SK-N-SH treated with all-trans-retinoic acid at 6 μM for 48 hours (cell line): ENCODE results near the gene AGT.

Experiments used
- ATAC-seq: fragments of 200-7000 bp; cut with Tn5 transposase; 3 replicates; pipeline ENCODE4 v1.9.1; 2020; ENCODE audit warnings: mild to moderate bottlenecking, moderate library complexity
- ARNTL ChIP-seq: fragments of 450-650 bp; formaldehyde crosslinking; IDR thresholded peaks from 2 replicates; pipeline ENCODE4 v1.5.0; 2020; ENCODE audit warnings: low read depth, mild to moderate bottlenecking, moderate library complexity, borderline replicate concordance
- CSDC2 ChIP-seq: fragments of 250-450 bp; sonication (Bioruptor Pico); IDR thresholded peaks from 2 replicates; pipeline ENCODE4 v1.5.0; 2020; ENCODE audit warnings: mild to moderate bottlenecking, moderate library complexity
- ESRRG ChIP-seq: fragments of 250-450 bp; sonication (Bioruptor Pico); IDR thresholded peaks from 2 replicates; pipeline ENCODE4 v1.6.1; 2021; ENCODE audit warnings: mild to moderate bottlenecking
- GLIS3 ChIP-seq: fragments of 250-450 bp; sonication (Bioruptor Pico); IDR thresholded peaks from 2 replicates; pipeline ENCODE4 v1.5.0; 2020; ENCODE audit warnings: mild to moderate bottlenecking, moderate library complexity
- ISL1 ChIP-seq: fragments of 250-450 bp; sonication (Bioruptor Pico); IDR thresholded peaks from 2 replicates; pipeline ENCODE4 v2.1.2; 2022; ENCODE audit warnings: mild to moderate bottlenecking, moderate library complexity
- OSR1 ChIP-seq: fragments of 250-450 bp; sonication (Bioruptor Pico); IDR thresholded peaks from 2 replicates; pipeline ENCODE4 v1.8.0; 2022; ENCODE audit warnings: moderate library complexity, mild to moderate bottlenecking, inconsistent platforms
- PPARA ChIP-seq: fragments of 250-450 bp; sonication (Bioruptor Pico); IDR thresholded peaks from 2 replicates; pipeline ENCODE4 v1.5.0; 2020; ENCODE audit warnings: mild to moderate bottlenecking, borderline replicate concordance
- RARB ChIP-seq: fragments of 250-450 bp; sonication (Bioruptor Pico); IDR thresholded peaks from 2 replicates; pipeline ENCODE4 v1.8.0; 2021; ENCODE audit warnings: mild to moderate bottlenecking, moderate library complexity
- SNAI2 ChIP-seq: fragments of 250-450 bp; sonication (Bioruptor Pico); IDR thresholded peaks from 2 replicates; pipeline ENCODE4 v1.5.0; 2020; ENCODE audit warnings: mild to moderate bottlenecking, moderate library complexity
- TCF4 ChIP-seq: fragments of 250-450 bp; sonication (Bioruptor Pico); IDR thresholded peaks from 2 replicates; pipeline ENCODE4 v1.8.0; 2021; ENCODE audit warnings: mild to moderate bottlenecking, moderate library complexity, borderline replicate concordance
- TOX ChIP-seq: fragments of 250-450 bp; sonication (Bioruptor Pico); IDR thresholded peaks from 2 replicates; pipeline ENCODE4 v1.8.0; 2021; ENCODE audit warnings: mild to moderate bottlenecking, moderate library complexity, borderline replicate concordance
- ZC3H10 ChIP-seq: fragments of 250-450 bp; sonication (Bioruptor Pico); IDR thresholded peaks from 2 replicates; pipeline ENCODE4 v1.5.1; 2021; ENCODE audit warnings: mild to moderate bottlenecking, moderate library complexity
- ZFP3 ChIP-seq: fragments of 250-450 bp; sonication (Bioruptor Pico); IDR thresholded peaks from 2 replicates; pipeline ENCODE4 v1.5.0; 2020; ENCODE audit warnings: mild to moderate bottlenecking, moderate library complexity
- ZNF565 ChIP-seq: fragments of 450-650 bp; formaldehyde crosslinking; conservative IDR thresholded peaks from 2 replicates; pipeline ENCODE4 v1.5.0; 2020; ENCODE audit warnings: low read depth, mild to moderate bottlenecking, moderate library complexity
- ZNF70 ChIP-seq: fragments of 450-650 bp; formaldehyde crosslinking; IDR thresholded peaks from 2 replicates; pipeline ENCODE4 v1.5.0; 2020; ENCODE audit warnings: mild to moderate bottlenecking, moderate library complexity
- ZNF8 ChIP-seq: fragments of 450-650 bp; formaldehyde crosslinking; IDR thresholded peaks from 2 replicates; pipeline ENCODE4 v1.5.0; 2020; ENCODE audit warnings: mild to moderate bottlenecking, moderate library complexity
- TF ChIP-seq, protein P1 (sequence below): fragments of 250-450 bp; sonication (Bioruptor Pico); IDR thresholded peaks from 2 replicates; pipeline ENCODE4 v1.5.1; 2021; ENCODE audit warnings: mild to moderate bottlenecking, moderate library complexity
- TF ChIP-seq, protein P2 (sequence below): fragments of 250-450 bp; sonication (Bioruptor Pico); IDR thresholded peaks from 2 replicates; pipeline ENCODE4 v1.5.1; 2020; ENCODE audit warnings: low read depth, mild to moderate bottlenecking, moderate library complexity
- TF ChIP-seq, protein P3 (sequence below): fragments of 250-450 bp; sonication (Bioruptor Pico); IDR thresholded peaks from 2 replicates; pipeline ENCODE4 v1.8.0; 2021; ENCODE audit warnings: low read depth, mild to moderate bottlenecking, moderate library complexity, borderline replicate concordance
- TF ChIP-seq, protein P4 (sequence below): fragments of 250-450 bp; sonication (Bioruptor Pico); IDR thresholded peaks from 2 replicates; pipeline ENCODE4 v1.5.0; 2020; ENCODE audit warnings: mild to moderate bottlenecking, moderate library complexity
- TF ChIP-seq, protein P5 (sequence below): fragments of 250-450 bp; sonication (Bioruptor Pico); IDR thresholded peaks from 2 replicates; pipeline ENCODE4 v1.8.0; 2020; ENCODE audit warnings: mild to moderate bottlenecking, moderate library complexity, borderline replicate concordance

Gene AGT

GRCh38 chr1:230709619-230710542 is 4.0 kb downstream of the AGT start (continued):
- TF ChIP-seq, protein P1, sequence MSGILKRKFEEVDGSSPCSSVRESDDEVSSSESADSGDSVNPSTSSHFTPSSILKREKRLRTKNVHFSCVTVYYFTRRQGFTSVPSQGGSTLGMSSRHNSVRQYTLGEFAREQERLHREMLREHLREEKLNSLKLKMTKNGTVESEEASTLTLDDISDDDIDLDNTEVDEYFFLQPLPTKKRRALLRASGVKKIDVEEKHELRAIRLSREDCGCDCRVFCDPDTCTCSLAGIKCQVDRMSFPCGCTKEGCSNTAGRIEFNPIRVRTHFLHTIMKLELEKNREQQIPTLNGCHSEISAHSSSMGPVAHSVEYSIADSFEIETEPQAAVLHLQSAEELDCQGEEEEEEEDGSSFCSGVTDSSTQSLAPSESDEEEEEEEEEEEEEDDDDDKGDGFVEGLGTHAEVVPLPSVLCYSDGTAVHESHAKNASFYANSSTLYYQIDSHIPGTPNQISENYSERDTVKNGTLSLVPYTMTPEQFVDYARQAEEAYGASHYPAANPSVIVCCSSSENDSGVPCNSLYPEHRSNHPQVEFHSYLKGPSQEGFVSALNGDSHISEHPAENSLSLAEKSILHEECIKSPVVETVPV (CRISPR knock-in tag) = no peak
- no peak for TF ChIP-seq ZFP3
- no peak for TF ChIP-seq ESRRG (CRISPR knock-in tag)

- no peak for TF ChIP-seq ISL1 (CRISPR knock-in tag)
- no peak for TF ChIP-seq ZNF565
- TF ChIP-seq, protein P2, sequence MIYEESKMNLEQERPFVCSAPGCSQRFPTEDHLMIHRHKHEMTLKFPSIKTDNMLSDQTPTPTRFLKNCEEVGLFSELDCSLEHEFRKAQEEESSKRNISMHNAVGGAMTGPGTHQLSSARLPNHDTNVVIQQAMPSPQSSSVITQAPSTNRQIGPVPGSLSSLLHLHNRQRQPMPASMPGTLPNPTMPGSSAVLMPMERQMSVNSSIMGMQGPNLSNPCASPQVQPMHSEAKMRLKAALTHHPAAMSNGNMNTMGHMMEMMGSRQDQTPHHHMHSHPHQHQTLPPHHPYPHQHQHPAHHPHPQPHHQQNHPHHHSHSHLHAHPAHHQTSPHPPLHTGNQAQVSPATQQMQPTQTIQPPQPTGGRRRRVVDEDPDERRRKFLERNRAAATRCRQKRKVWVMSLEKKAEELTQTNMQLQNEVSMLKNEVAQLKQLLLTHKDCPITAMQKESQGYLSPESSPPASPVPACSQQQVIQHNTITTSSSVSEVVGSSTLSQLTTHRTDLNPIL = no peak
- TF ChIP-seq ESRRG (CRISPR knock-in tag) = no peak
- no peak for TF ChIP-seq TCF4 (CRISPR knock-in tag)
- TF ChIP-seq GLIS3 (CRISPR knock-in tag) = no peak
- TF ChIP-seq ZNF8 = no peak
- TF ChIP-seq, protein P3, sequence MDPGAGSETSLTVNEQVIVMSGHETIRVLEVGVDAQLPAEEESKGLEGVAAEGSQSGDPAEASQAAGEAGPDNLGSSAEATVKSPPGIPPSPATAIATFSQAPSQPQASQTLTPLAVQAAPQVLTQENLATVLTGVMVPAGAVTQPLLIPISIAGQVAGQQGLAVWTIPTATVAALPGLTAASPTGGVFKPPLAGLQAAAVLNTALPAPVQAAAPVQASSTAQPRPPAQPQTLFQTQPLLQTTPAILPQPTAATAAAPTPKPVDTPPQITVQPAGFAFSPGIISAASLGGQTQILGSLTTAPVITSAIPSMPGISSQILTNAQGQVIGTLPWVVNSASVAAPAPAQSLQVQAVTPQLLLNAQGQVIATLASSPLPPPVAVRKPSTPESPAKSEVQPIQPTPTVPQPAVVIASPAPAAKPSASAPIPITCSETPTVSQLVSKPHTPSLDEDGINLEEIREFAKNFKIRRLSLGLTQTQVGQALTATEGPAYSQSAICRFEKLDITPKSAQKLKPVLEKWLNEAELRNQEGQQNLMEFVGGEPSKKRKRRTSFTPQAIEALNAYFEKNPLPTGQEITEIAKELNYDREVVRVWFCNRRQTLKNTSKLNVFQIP (CRISPR knock-in tag) = no peak
- TF ChIP-seq ZFP3 = no peak
- TF ChIP-seq, protein P4, sequence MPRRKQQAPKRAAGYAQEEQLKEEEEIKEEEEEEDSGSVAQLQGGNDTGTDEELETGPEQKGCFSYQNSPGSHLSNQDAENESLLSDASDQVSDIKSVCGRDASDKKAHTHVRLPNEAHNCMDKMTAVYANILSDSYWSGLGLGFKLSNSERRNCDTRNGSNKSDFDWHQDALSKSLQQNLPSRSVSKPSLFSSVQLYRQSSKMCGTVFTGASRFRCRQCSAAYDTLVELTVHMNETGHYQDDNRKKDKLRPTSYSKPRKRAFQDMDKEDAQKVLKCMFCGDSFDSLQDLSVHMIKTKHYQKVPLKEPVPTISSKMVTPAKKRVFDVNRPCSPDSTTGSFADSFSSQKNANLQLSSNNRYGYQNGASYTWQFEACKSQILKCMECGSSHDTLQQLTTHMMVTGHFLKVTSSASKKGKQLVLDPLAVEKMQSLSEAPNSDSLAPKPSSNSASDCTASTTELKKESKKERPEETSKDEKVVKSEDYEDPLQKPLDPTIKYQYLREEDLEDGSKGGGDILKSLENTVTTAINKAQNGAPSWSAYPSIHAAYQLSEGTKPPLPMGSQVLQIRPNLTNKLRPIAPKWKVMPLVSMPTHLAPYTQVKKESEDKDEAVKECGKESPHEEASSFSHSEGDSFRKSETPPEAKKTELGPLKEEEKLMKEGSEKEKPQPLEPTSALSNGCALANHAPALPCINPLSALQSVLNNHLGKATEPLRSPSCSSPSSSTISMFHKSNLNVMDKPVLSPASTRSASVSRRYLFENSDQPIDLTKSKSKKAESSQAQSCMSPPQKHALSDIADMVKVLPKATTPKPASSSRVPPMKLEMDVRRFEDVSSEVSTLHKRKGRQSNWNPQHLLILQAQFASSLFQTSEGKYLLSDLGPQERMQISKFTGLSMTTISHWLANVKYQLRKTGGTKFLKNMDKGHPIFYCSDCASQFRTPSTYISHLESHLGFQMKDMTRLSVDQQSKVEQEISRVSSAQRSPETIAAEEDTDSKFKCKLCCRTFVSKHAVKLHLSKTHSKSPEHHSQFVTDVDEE (CRISPR knock-in tag) = no peak
- TF ChIP-seq, protein P1 (CRISPR knock-in tag) = no peak
- TF ChIP-seq OSR1 (CRISPR knock-in tag) = no peak
- no peak for TF ChIP-seq PPARA (CRISPR knock-in tag)
- no peak for TF ChIP-seq TOX
- no peak for TF ChIP-seq SNAI2 (CRISPR knock-in tag)
- no peak for TF ChIP-seq CSDC2 (CRISPR knock-in tag)
- TF ChIP-seq ZC3H10 (CRISPR knock-in tag) = no peak
- ATAC-seq = no peak
Measured at GRCh38 chr1:230708631-230709580, 5.0 kb downstream of the AGT start.

GRCh38 chr1:230707732-230708630 is 5.9 kb downstream of the AGT start:
- ATAC-seq = no peak

More at GRCh38 chr1:230707732-230708630, 5.9 kb downstream of the AGT start:
- TF ChIP-seq TCF4 (CRISPR knock-in tag) = no peak
- TF ChIP-seq PPARA (CRISPR knock-in tag) = no peak
- no peak for TF ChIP-seq ESRRG (CRISPR knock-in tag)
- TF ChIP-seq ZC3H10 (CRISPR knock-in tag) = no peak
- TF ChIP-seq, protein P1 (CRISPR knock-in tag) = no peak
- TF ChIP-seq CSDC2 (CRISPR knock-in tag) = no peak
- TF ChIP-seq RARB (CRISPR knock-in tag) = no peak
- TF ChIP-seq, protein P5, sequence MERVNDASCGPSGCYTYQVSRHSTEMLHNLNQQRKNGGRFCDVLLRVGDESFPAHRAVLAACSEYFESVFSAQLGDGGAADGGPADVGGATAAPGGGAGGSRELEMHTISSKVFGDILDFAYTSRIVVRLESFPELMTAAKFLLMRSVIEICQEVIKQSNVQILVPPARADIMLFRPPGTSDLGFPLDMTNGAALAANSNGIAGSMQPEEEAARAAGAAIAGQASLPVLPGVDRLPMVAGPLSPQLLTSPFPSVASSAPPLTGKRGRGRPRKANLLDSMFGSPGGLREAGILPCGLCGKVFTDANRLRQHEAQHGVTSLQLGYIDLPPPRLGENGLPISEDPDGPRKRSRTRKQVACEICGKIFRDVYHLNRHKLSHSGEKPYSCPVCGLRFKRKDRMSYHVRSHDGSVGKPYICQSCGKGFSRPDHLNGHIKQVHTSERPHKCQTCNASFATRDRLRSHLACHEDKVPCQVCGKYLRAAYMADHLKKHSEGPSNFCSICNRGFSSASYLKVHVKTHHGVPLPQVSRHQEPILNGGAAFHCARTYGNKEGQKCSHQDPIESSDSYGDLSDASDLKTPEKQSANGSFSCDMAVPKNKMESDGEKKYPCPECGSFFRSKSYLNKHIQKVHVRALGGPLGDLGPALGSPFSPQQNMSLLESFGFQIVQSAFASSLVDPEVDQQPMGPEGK (CRISPR knock-in tag) = no peak
- TF ChIP-seq ARNTL (CRISPR knock-in tag) = no peak
- TF ChIP-seq ISL1 (CRISPR knock-in tag) = no peak
- TF ChIP-seq ZNF70 (CRISPR knock-in tag) = no peak
